Caco-2 (cell line): Measurements from ENCODE around the gene NEB. TPM values are rescaled to one million over a fixed set of nuclear protein-coding genes. Genes with fewer than 3 reads are reported as not detected.

Experiments used
- BruUV-seq: library from RNA; stranded (reverse); fragments of 400-500 nt; replicated peaks from 2 replicates; lab custom pipeline; 2021; lab: Mats Ljungman, UMichigan
- CTCF ChIA-PET: fragments of 300-600 bp; sonication (Branson Sonifier 250); formaldehyde crosslinking; loops from one replicate; lab custom pipeline; 2022; ENCODE audit warnings: antibody characterized with exemption; lab: Charles Lee
- POLR2A ChIA-PET: fragments of 300-600 bp; sonication (Branson Sonifier 250); formaldehyde crosslinking; loops from one replicate; lab custom pipeline; 2022; ENCODE audit warnings: antibody characterized with exemption; lab: Charles Lee
- DNase-seq, 2 experiments: peaks; one replicate each; pipeline versions ENCODE4 v3.0.0 to v3.0.0-alpha.2; 2020 to 2022
- H3K27me3 ChIP-seq: replicated peaks from 2 replicates; pipeline ENCODE4 v1.6.0; 2011; ENCODE audit warnings: low read length; ENCODE audit not compliant: control insufficient read depth, insufficient read depth
- H3K36me3 ChIP-seq: 2 replicates; pipeline ENCODE4 v1.5.1; 2011; ENCODE audit warnings: low read length; ENCODE audit not compliant: control insufficient read depth, insufficient read depth
- H3K4me1 ChIP-seq: fragments of 250-450 bp; sonication (Bioruptor Pico); 2 replicates; pipeline ENCODE4 v1.5.1; 2020; ENCODE audit warnings: mild to moderate bottlenecking
- H3K4me3 ChIP-seq: 2 replicates; pipeline ENCODE4 v1.5.1; 2011; ENCODE audit warnings: low read depth, mild to moderate bottlenecking, control low read depth, low read length
- H3K9me3 ChIP-seq: fragments of 250-450 bp; sonication (Bioruptor Pico); 2 replicates; pipeline ENCODE4 v1.5.1; 2020; ENCODE audit warnings: mild to moderate bottlenecking, moderate library complexity
- H3K27ac Mint-ChIP-seq: one replicate; pipeline ENCODE4 v1.8.0; 2022; ENCODE audit warnings: mixed read lengths; ENCODE audit not compliant: unreplicated experiment
- H3K27me3 Mint-ChIP-seq: one replicate; pipeline ENCODE4 v1.8.0; 2022; ENCODE audit warnings: mixed read lengths; ENCODE audit not compliant: insufficient read depth, unreplicated experiment
- H3K36me3 Mint-ChIP-seq: one replicate; pipeline ENCODE4 v1.8.0; 2022; ENCODE audit warnings: mild to moderate bottlenecking, mixed read lengths; ENCODE audit not compliant: insufficient read depth, unreplicated experiment
- H3K4me1 Mint-ChIP-seq: one replicate; pipeline ENCODE4 v1.8.0; 2022; ENCODE audit warnings: low read depth, mixed read lengths; ENCODE audit not compliant: unreplicated experiment
- H3K4me3 Mint-ChIP-seq: one replicate; pipeline ENCODE4 v1.8.0; 2022; ENCODE audit warnings: mild to moderate bottlenecking, moderate library complexity, mixed read lengths; ENCODE audit not compliant: unreplicated experiment
- H3K9me3 Mint-ChIP-seq: one replicate; pipeline ENCODE4 v1.8.0; 2022; ENCODE audit warnings: mixed read lengths; ENCODE audit not compliant: unreplicated experiment
- CTCF ChIP-seq, 2 experiments: fragments of 200-600 bp in 1 of 2; IDR thresholded peaks; 1 replicate in 1 of 2; 2 replicates in 1 of 2; pipeline versions ENCODE4 v1.5.1 to v1.8.0; 2011 to 2022; ENCODE audit warnings: antibody characterized with exemption in 1 of 2, control low read depth in 1 of 2, inconsistent platforms in 1 of 2, low read depth in 1 of 2, low read length in 1 of 2, mild to moderate bottlenecking in 1 of 2, moderate library complexity in 1 of 2; ENCODE audit not compliant: insufficient read depth in 1 of 2, severe bottlenecking in 1 of 2, unreplicated experiment in 1 of 2
- intact Hi-C: fragments of 100-400 bp; cut with micrococcal nuclease; formaldehyde crosslinking; loops from one replicate; pipeline ENCODE4 v1.10.0; 2022; ENCODE audit not compliant: unreplicated experiment
- total RNA-seq: library from RNA; stranded (reverse); gene quantifications from 2 replicates; pipeline ENCODE4 v1.2.3, GENCODE V29; 2022

Gene NEB
- total RNA-seq, 1 experiment from 2014 or later = 14.7 TPM

- Histone ChIP-seq H3K36me3 (no peaks in the 10 kb centered on the region), H3K9me3 (no peaks in the 10 kb centered on the region), H3K4me3 (no peak overlapping the region), H3K27me3 (no peaks in the 10 kb centered on the region), H3K4me1 (peaks cover 3% of the 10 kb centered on the region; the same call in 1 of the 2 replicates)
- Mint-ChIP-seq H3K27ac (no peak overlapping the region), H3K4me1 (no peaks in the 10 kb centered on the region), H3K36me3 (no peaks in the 10 kb centered on the region), H3K27me3 (no peaks in the 10 kb centered on the region), H3K4me3 (no peak overlapping the region), H3K9me3 (no peaks in the 10 kb centered on the region)
- ChIA-PET POLR2A (no interaction called here), CTCF (no interaction called here)
- intact Hi-C loops = no loop called here
- no peak for DNase-seq
- BruUV-seq = no TSS peak
- no peak for TF ChIP-seq CTCF (IDR thresholded peaks at IDR 0.05; ENCODE audit: insufficient read depth in 1 of 2, low read depth in 1 of 2, low read length in 1 of 2, severe bottlenecking in 1 of 2, unreplicated experiment in 1 of 2)
Observed at GRCh38 chr2:151525821-151526373, 208.4 kb downstream of the NEB start.

- Mint-ChIP-seq H3K36me3 (no peaks in the 10 kb centered on the region), H3K4me3 (no peak overlapping the region), H3K9me3 (no peaks in the 10 kb centered on the region), H3K27me3 (no peaks in the 10 kb centered on the region), H3K27ac (no peak overlapping the region), H3K4me1 (no peaks in the 10 kb centered on the region)
- DNase-seq = no peak
- no peak for TF ChIP-seq CTCF (IDR thresholded peaks at IDR 0.05; ENCODE audit: insufficient read depth in 1 of 2, low read depth in 1 of 2, low read length in 1 of 2, severe bottlenecking in 1 of 2, unreplicated experiment in 1 of 2)
- intact Hi-C loops = no loop called here
- H3K9me3 ChIP-seq = no peaks in the 10 kb centered on the region
- no peak overlapping the region for H3K4me3 ChIP-seq
- ChIA-PET POLR2A (no interaction called here), CTCF (no interaction called here)
- peaks cover 3% of the 10 kb centered on the region; the same call in 1 of the 2 replicates for H3K4me1 ChIP-seq
- no TSS peak for BruUV-seq
- no peaks in the 10 kb centered on the region for H3K27me3 ChIP-seq
- no peaks in the 10 kb centered on the region for H3K36me3 ChIP-seq
Observed at GRCh38 chr2:151523850-151524249, 210.4 kb downstream of the NEB start.

GRCh38 chr2:151522556-151522955 lies 211.7 kb downstream of the NEB start:
- Mint-ChIP-seq H3K4me3 (no peak overlapping the region), H3K27ac (no peak overlapping the region), H3K27me3 (no peaks in the 10 kb centered on the region), H3K9me3 (no peaks in the 10 kb centered on the region), H3K36me3 (no peaks in the 10 kb centered on the region), H3K4me1 (no peaks in the 10 kb centered on the region)
- no peaks in the 10 kb centered on the region for H3K36me3 ChIP-seq
- POLR2A ChIA-PET = no interaction called here
- intact Hi-C loops = no loop called here
- DNase-seq = no peak
- no TSS peak for BruUV-seq
- H3K27me3 ChIP-seq = no peaks in the 10 kb centered on the region
- H3K9me3 ChIP-seq = no peaks in the 10 kb centered on the region
- no peak overlapping the region for H3K4me3 ChIP-seq
- CTCF ChIA-PET = no interaction called here
- peaks cover 3% of the 10 kb centered on the region; the same call in 1 of the 2 replicates for H3K4me1 ChIP-seq
- TF ChIP-seq CTCF (IDR thresholded peaks at IDR 0.05; ENCODE audit: insufficient read depth in 1 of 2, low read depth in 1 of 2, low read length in 1 of 2, severe bottlenecking in 1 of 2, unreplicated experiment in 1 of 2) = no peak
